GM21723 (cell line): ENCODE data around the gene SPATA45.

ENCODE experiments used
- ATAC-seq: cut with Tn5 transposase; IDR thresholded peaks from one replicate; pipeline ENCODE4 v1.9.1; 2021; ENCODE audit warnings: mild to moderate bottlenecking, moderate library complexity; ENCODE audit not compliant: unreplicated experiment

Gene SPATA45

GRCh38 chr1:212782422-212783154, 64.9 kb downstream of the SPATA45 start:
- ATAC-seq: no peak

GRCh38 chr1:212781225-212781624, 66.2 kb downstream of the SPATA45 start:
- ATAC-seq: no peak

- no peak for ATAC-seq
Measured at GRCh38 chr1:212780759-212781158, 66.7 kb downstream of the SPATA45 start.
